HepG2 (cell line): ENCODE data around the gene ARHGEF16. TPM values are rescaled to one million over a fixed set of nuclear protein-coding genes. Genes with fewer than 3 reads are reported as not detected.

ENCODE experiments used
- CREM ChIP-seq, 2 experiments: sonication (generic) in 1 of 2; formaldehyde crosslinking in 1 of 2; IDR thresholded peaks; 2 replicates each; pipeline versions ENCODE4 v1.4.0 to v1.6.1; 2016 to 2020; ENCODE audit warnings: antibody characterized with exemption in 1 of 2, mild to moderate bottlenecking in 1 of 2, missing genetic modification reagents in 1 of 2
- EZH2 ChIP-seq: conservative IDR thresholded peaks from 2 replicates; pipeline ENCODE4 v1.6.1; 2012; ENCODE audit warnings: mild to moderate bottlenecking, low read depth, low read length, moderate library complexity
- GTF2F1 ChIP-seq: fragments of 150-350 bp; IDR thresholded peaks from 2 replicates; pipeline ENCODE4 v1.6.1; 2014; ENCODE audit warnings: low read length
- HHEX ChIP-seq: IDR thresholded peaks from 2 replicates; pipeline ENCODE4 v1.6.1; 2016; ENCODE audit warnings: control low read depth
- MIXL1 ChIP-seq: IDR thresholded peaks from 2 replicates; pipeline ENCODE4 v1.6.1; 2016
- MTA1 ChIP-seq: sonication (generic); formaldehyde crosslinking; IDR thresholded peaks from 2 replicates; pipeline ENCODE4 v1.4.0; 2020; ENCODE audit warnings: missing genetic modification reagents, mild to moderate bottlenecking, borderline replicate concordance
- NAIF1 ChIP-seq: sonication (generic); formaldehyde crosslinking; IDR thresholded peaks from 2 replicates; pipeline ENCODE4 v1.5.0; 2020; ENCODE audit warnings: mild to moderate bottlenecking, missing genetic modification reagents, borderline replicate concordance
- PLRG1 ChIP-seq: fragments of 450-650 bp; conservative IDR thresholded peaks from 2 replicates; pipeline ENCODE4 v1.6.1; 2016
- RCOR2 ChIP-seq: IDR thresholded peaks from 2 replicates; pipeline ENCODE4 v1.6.1; 2016; ENCODE audit warnings: missing biosample characterization, missing genetic modification reagents
- RXRB ChIP-seq: IDR thresholded peaks from 2 replicates; pipeline ENCODE4 v1.6.1; 2016; ENCODE audit warnings: borderline replicate concordance, missing genetic modification reagents, missing compliant biosample characterization
- SMARCC2 ChIP-seq: fragments of 450-650 bp; IDR thresholded peaks from 2 replicates; pipeline ENCODE4 v1.6.1; 2017; ENCODE audit warnings: antibody characterized with exemption, mild to moderate bottlenecking
- ZBTB38 ChIP-seq: sonication (generic); formaldehyde crosslinking; IDR thresholded peaks from 2 replicates; pipeline ENCODE4 v1.5.1; 2020; ENCODE audit warnings: mild to moderate bottlenecking, missing genetic modification reagents
- ZNF317 ChIP-seq: sonication (generic); formaldehyde crosslinking; IDR thresholded peaks from 2 replicates; pipeline ENCODE4 v1.5.0; 2020; ENCODE audit warnings: mild to moderate bottlenecking, missing genetic modification reagents
- ZNF382 ChIP-seq: sonication (generic); formaldehyde crosslinking; IDR thresholded peaks from 2 replicates; pipeline ENCODE4 v1.5.0; 2020; ENCODE audit warnings: missing genetic modification reagents, mild to moderate bottlenecking, borderline replicate concordance
- polyA plus RNA-seq, 8 experiments: library from polyadenylated mRNA; depleted of rRNA in 3 of 8; stranded (reverse) in 7 of 8; unstranded in 1 of 8; fragments of >200 nt; fragmentation: Illumina TruSeq in 4 of 8; extraction: Trizol in 4 of 8; gene quantifications; 2 replicates each; pipeline versions ENCODE4 v1.2.1 to v1.2.3, GENCODE V29; 2011 to 2016; ENCODE audit warnings: low read depth in 4 of 8, missing spikeins in 1 of 8, mixed read lengths in 1 of 8; ENCODE audit not compliant: insufficient read depth in 1 of 8
- total RNA-seq, 5 experiments: library from RNA; depleted of rRNA; stranded (reverse); fragments of >200 nt; fragmentation: Illumina TruSeq; extraction: Trizol; gene quantifications; 2 replicates each; pipeline ENCODE4 v1.2.3, GENCODE V29; 2016; ENCODE audit warnings: low read depth in 1 of 5
- TF ChIP-seq, protein P1 (sequence below): sonication (generic); formaldehyde crosslinking; IDR thresholded peaks from 2 replicates; pipeline ENCODE4 v1.5.1; 2020; ENCODE audit warnings: mild to moderate bottlenecking, moderate library complexity, missing genetic modification reagents
- TF ChIP-seq, protein P2 (sequence below): sonication (generic); formaldehyde crosslinking; IDR thresholded peaks from 2 replicates; pipeline ENCODE4 v1.5.0; 2020; ENCODE audit warnings: mild to moderate bottlenecking, missing genetic modification reagents
- TF ChIP-seq, protein P3 (sequence below): IDR thresholded peaks from 2 replicates; pipeline ENCODE4 v1.6.1; 2012; ENCODE audit warnings: inconsistent platforms
- TF ChIP-seq, protein P4 (sequence below): sonication (generic); formaldehyde crosslinking; IDR thresholded peaks from 2 replicates; pipeline ENCODE4 v1.5.0; 2020; ENCODE audit warnings: mild to moderate bottlenecking, low read depth, missing genetic modification reagents, borderline replicate concordance
- TF ChIP-seq, protein P5 (sequence below): sonication (generic); formaldehyde crosslinking; IDR thresholded peaks from 2 replicates; pipeline ENCODE4 v1.5.1; 2020; ENCODE audit warnings: mild to moderate bottlenecking, missing genetic modification reagents, borderline replicate concordance
- TF ChIP-seq, protein P6 (sequence below): IDR thresholded peaks from 2 replicates; pipeline ENCODE4 v1.6.1; 2016; ENCODE audit warnings: missing genetic modification reagents, missing compliant biosample characterization
- TF ChIP-seq, protein P7 (sequence below): sonication (generic); formaldehyde crosslinking; IDR thresholded peaks from 2 replicates; pipeline ENCODE4 v1.9.0; 2021; ENCODE audit warnings: missing genetic modification reagents, borderline replicate concordance
- TF ChIP-seq, protein P8 (sequence below): sonication (generic); formaldehyde crosslinking; IDR thresholded peaks from 2 replicates; pipeline ENCODE4 v1.4.0; 2020; ENCODE audit warnings: missing genetic modification reagents

The ARHGEF16 gene
- total and polyA plus RNA-seq, 2 of the 13 experiments (the other 11 are each of a cell fraction or from before 2014, with no cell fraction given): 20.3 to 39.9 TPM

DNA sequence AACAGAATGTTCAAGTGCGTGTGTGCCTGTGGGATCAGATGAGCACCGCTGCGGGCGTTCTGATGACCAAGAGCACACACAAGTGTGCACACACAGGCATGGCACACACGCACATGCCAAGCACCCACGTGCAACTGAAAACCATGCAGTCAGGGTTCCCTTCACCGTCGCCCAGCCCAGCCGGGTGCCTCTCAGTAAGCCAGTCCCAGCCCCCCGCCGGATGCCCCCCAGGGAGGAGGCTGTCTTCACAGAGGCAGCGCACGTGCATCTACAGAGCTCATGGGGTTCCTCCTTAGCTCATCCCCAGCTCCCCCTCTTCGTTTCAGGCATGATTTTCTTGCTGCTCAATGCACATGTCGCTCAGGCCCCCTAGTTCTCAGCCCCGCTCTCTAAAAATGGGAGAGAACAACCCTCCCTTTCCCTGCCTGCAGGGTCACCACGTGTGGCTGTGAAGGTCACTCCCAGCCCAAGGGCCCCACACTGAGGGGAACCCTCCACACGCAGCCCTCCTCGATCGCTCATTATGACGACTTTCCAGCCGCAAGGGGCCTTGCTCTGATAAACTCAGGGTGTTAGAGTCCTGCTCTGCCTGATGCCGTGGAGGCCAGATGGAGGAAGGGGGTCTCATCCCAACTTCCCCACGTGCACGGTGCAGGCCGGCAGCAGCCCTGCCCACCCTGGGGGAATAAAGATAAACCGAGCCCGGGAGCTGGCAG lies 30.4 kb upstream of the ARHGEF16 start (continued):
- TF ChIP-seq HHEX (CRISPR knock-in tag) (no peak), GTF2F1 (no peak), SMARCC2 (no peak), PLRG1 (no peak), RXRB (CRISPR knock-in tag) (no peak), CREM (IDR thresholded peaks at IDR 0.05) (no peak), CREM (CRISPR knock-in tag; IDR thresholded peaks at IDR 0.05) (no peak), NAIF1 (CRISPR knock-in tag) (no peak), ZNF382 (CRISPR knock-in tag) (no peak), MTA1 (CRISPR knock-in tag) (no peak), RCOR2 (CRISPR knock-in tag) (no peak), MIXL1 (CRISPR knock-in tag) (no peak), ZNF317 (no peak), ZBTB38 (CRISPR knock-in tag) (peak; percentile 99), EZH2 (no peak)
- TF ChIP-seq, protein P1, sequence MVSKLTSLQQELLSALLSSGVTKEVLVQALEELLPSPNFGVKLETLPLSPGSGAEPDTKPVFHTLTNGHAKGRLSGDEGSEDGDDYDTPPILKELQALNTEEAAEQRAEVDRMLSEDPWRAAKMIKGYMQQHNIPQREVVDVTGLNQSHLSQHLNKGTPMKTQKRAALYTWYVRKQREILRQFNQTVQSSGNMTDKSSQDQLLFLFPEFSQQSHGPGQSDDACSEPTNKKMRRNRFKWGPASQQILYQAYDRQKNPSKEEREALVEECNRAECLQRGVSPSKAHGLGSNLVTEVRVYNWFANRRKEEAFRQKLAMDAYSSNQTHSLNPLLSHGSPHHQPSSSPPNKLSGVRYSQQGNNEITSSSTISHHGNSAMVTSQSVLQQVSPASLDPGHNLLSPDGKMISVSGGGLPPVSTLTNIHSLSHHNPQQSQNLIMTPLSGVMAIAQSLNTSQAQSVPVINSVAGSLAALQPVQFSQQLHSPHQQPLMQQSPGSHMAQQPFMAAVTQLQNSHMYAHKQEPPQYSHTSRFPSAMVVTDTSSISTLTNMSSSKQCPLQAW (CRISPR knock-in tag): no peak
- TF ChIP-seq, protein P2, sequence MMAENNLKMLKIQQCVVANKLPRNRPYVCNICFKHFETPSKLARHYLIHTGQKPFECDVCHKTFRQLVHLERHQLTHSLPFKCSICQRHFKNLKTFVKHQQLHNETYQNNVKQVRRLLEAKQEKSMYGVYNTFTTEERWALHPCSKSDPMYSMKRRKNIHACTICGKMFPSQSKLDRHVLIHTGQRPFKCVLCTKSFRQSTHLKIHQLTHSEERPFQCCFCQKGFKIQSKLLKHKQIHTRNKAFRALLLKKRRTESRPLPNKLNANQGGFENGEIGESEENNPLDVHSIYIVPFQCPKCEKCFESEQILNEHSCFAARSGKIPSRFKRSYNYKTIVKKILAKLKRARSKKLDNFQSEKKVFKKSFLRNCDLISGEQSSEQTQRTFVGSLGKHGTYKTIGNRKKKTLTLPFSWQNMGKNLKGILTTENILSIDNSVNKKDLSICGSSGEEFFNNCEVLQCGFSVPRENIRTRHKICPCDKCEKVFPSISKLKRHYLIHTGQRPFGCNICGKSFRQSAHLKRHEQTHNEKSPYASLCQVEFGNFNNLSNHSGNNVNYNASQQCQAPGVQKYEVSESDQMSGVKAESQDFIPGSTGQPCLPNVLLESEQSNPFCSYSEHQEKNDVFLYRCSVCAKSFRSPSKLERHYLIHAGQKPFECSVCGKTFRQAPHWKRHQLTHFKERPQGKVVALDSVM (CRISPR knock-in tag): peak; percentile 3; the same call in 1 of the 2 replicates
- TF ChIP-seq, protein P3, sequence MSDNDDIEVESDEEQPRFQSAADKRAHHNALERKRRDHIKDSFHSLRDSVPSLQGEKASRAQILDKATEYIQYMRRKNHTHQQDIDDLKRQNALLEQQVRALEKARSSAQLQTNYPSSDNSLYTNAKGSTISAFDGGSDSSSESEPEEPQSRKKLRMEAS: peak; percentile 33
- TF ChIP-seq, protein P4, sequence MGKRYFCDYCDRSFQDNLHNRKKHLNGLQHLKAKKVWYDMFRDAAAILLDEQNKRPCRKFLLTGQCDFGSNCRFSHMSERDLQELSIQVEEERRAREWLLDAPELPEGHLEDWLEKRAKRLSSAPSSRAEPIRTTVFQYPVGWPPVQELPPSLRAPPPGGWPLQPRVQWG (CRISPR knock-in tag): no peak
- TF ChIP-seq, protein P5, sequence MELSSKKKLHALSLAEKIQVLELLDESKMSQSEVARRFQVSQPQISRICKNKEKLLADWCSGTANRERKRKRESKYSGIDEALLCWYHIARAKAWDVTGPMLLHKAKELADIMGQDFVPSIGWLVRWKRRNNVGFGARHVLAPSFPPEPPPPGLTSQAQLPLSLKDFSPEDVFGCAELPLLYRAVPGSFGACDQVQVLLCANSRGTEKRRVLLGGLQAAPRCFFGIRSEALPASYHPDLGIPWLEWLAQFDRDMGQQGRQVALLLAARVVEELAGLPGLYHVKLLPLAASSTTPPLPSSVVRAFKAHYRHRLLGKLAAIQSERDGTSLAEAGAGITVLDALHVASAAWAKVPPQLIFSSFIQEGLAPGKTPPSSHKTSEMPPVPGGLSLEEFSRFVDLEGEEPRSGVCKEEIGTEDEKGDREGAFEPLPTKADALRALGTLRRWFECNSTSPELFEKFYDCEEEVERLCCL (CRISPR knock-in tag): no peak
- TF ChIP-seq, protein P6, sequence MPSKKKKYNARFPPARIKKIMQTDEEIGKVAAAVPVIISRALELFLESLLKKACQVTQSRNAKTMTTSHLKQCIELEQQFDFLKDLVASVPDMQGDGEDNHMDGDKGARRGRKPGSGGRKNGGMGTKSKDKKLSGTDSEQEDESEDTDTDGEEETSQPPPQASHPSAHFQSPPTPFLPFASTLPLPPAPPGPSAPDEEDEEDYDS (CRISPR knock-in tag): no peak
- TF ChIP-seq, protein P7, sequence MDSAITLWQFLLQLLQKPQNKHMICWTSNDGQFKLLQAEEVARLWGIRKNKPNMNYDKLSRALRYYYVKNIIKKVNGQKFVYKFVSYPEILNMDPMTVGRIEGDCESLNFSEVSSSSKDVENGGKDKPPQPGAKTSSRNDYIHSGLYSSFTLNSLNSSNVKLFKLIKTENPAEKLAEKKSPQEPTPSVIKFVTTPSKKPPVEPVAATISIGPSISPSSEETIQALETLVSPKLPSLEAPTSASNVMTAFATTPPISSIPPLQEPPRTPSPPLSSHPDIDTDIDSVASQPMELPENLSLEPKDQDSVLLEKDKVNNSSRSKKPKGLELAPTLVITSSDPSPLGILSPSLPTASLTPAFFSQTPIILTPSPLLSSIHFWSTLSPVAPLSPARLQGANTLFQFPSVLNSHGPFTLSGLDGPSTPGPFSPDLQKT (CRISPR knock-in tag): no peak
- TF ChIP-seq, protein P8, sequence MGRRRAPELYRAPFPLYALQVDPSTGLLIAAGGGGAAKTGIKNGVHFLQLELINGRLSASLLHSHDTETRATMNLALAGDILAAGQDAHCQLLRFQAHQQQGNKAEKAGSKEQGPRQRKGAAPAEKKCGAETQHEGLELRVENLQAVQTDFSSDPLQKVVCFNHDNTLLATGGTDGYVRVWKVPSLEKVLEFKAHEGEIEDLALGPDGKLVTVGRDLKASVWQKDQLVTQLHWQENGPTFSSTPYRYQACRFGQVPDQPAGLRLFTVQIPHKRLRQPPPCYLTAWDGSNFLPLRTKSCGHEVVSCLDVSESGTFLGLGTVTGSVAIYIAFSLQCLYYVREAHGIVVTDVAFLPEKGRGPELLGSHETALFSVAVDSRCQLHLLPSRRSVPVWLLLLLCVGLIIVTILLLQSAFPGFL: no peak
